ENCODE measurements around the gene ITGB7. TPM values are rescaled to one million over a fixed set of nuclear protein-coding genes. Genes with fewer than 3 reads are reported as not detected.

The ITGB7 gene
- total and polyA plus RNA-seq, 9 of the 15 experiments (the other 6 are each of a cell fraction or from before 2014, with no cell fraction given): 0.06 to 2.0 (median 0.67) TPM

- no peak for TF ChIP-seq BCLAF1 (IDR thresholded peaks at IDR 0.05; ENCODE audit: borderline replicate concordance in 1 of 2, control insufficient read depth in 1 of 2, low read depth in 2 of 2, low read length in 1 of 2)
- peak; percentile 81 for TF ChIP-seq GATAD2A (IDR thresholded peaks at IDR 0.05)
- TF ChIP-seq ZNF584 (CRISPR knock-in tag; IDR thresholded peaks at IDR 0.05; ENCODE audit: low read depth): no peak
- TF ChIP-seq ZNF217 (CRISPR knock-in tag; IDR thresholded peaks at IDR 0.05): no peak
- no peak for TF ChIP-seq RNF2 (IDR thresholded peaks at IDR 0.05)
- TF ChIP-seq ATF4 (CRISPR knock-in tag; IDR thresholded peaks at IDR 0.05): no peak
- TF ChIP-seq USF2 (CRISPR knock-in tag; IDR thresholded peaks at IDR 0.05): no peak
- no peak for TF ChIP-seq TCF15 (CRISPR knock-in tag; IDR thresholded peaks at IDR 0.05)
- no peak for TF ChIP-seq CC2D1A (IDR thresholded peaks at IDR 0.05)
- no peak for TF ChIP-seq U2AF1 (optimal IDR thresholded peaks at IDR 0.05; ENCODE audit: low read depth, low read length)
- TF ChIP-seq PHF8 (IDR thresholded peaks at IDR 0.05; ENCODE audit: borderline replicate concordance, low read length): peak; percentile 76
- 0 out of 2 replicates have a peak, but pooled peaks have one; percentile 24 for TF ChIP-seq NR1H2 (CRISPR knock-in tag; IDR thresholded peaks at IDR 0.05)
- no peak for TF ChIP-seq RBM14 (IDR thresholded peaks at IDR 0.05; ENCODE audit: borderline replicate concordance, insufficient read depth, low read depth, low read length)
- TF ChIP-seq PML (IDR thresholded peaks at IDR 0.05; ENCODE audit: low read length): no peak
- no peak for TF ChIP-seq ZBTB11 (CRISPR knock-in tag; IDR thresholded peaks at IDR 0.05)
- TF ChIP-seq EP400 (IDR thresholded peaks at IDR 0.05): no peak
- TF ChIP-seq U2AF2 (optimal IDR thresholded peaks at IDR 0.05; ENCODE audit: low read depth, low read length): no peak
- no peak for TF ChIP-seq SETDB1 (IDR thresholded peaks at IDR 0.05; ENCODE audit: low read length)
- TF ChIP-seq SUPT5H (IDR thresholded peaks at IDR 0.05): peak; percentile 88
Observed at GRCh38 chr12:53221203-53222080, 14.4 kb upstream of the ITGB7 start (continued).
